ENCODE data around the gene ATP8B1.
"Not testable (repeated sequence)": the region's sequence is repeated elsewhere in the genome, so short reads cannot be mapped to it uniquely, and the experiment has no call there.

Gene ATP8B1

GRCh38 chr18:57651914-57652313 lies 151.2 kb downstream of the ATP8B1 start:
- no peak for DNase-seq

DNA sequence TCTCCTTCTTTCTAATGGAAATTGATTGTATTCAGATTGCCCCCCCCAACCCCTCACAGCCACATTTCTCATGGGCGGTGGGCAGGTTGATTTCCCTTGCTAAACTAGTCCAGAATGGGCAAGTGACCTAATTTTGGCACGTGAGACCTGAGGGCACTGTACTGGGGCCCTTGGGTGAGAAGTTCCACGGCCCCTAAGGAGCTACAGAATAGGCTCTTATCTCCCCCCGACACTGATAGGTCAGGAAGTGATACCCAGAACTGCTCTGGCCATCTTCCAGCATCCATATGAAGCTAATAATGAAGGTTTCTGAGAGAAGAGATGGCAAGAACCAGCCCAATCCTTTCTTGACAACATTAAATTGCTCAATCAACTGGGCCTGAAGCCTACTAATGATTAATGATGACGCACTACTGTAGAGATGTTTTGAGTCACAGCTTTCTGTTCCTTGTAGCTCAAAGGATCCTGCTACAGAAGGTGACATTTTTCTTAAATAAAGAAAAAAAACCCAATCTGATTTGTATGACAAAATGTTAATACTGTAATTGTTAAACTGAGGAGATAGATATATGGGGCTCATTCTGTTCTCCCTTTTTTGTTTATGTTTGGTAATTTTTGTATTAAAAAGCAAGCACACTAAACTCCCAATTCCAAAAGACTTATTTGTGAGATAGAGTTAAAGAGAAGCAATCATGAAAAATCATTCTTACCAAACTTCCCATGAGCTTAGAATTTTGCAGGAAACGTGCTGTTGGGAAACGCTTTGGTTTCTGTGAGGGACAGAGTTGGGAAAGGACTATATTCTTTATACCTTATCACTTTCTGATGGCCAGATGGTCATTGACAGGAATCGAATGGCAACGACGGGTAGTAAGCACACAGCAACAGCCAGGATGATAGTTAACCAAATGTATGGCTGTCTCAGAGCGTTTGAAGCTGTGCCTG lies 153.3 kb downstream of the ATP8B1 start:
- no peak for DNase-seq

GRCh38 chr18:57648414-57648813 lies 154.7 kb downstream of the ATP8B1 start:
- DNase-seq: no peak

DNA sequence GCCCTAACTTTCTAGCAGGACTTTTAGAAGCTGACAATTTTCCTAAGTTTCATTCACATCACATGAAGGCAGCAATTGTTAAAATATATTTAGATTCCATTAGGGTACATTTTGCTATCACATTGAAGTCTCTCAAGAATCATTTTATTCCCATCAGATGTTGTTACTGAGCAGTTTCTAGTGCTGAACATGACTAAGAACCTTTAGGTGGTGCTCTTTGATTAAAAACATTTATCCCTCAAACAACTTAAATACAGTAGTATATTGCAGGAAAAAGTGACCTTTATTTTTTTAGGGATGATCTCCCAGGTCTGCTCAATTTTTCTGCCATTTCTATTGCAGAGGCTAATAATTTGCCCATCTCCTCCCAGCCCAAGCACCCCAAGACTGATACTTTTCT lies 158.6 kb downstream of the ATP8B1 start:
- peak; percentile 4 for DNase-seq

DNA sequence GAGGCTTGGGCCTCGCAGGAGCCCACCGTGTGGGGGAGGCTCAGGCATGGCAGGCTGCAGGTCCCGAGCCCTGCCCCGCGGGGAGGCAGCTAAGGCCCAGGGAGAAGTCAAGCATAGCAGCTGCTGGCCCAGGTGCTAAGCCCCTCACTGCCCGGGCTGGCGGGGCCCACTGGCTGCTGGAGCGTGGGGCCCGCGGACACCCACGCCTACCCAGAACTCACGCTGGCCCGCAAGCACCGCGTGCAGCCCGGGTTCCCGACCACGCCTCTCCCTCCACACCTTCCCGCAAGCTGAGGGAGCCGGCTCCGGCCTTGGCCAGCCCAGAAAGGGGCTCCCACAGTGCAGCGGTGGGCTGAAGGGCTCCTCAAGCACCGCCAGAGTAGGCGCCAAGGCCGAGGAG lies 159.4 kb downstream of the ATP8B1 start:
- DNase-seq: not testable (repeated sequence)

- DNase-seq: not testable (repeated sequence)
Measured at GRCh38 chr18:57642462-57642861, 160.7 kb downstream of the ATP8B1 start.

- DNase-seq: no peak
Measured at GRCh38 chr18:57640749-57641148, 162.4 kb downstream of the ATP8B1 start.

GRCh38 chr18:57640236-57640635 lies 162.9 kb downstream of the ATP8B1 start:
- DNase-seq: no peak

DNA sequence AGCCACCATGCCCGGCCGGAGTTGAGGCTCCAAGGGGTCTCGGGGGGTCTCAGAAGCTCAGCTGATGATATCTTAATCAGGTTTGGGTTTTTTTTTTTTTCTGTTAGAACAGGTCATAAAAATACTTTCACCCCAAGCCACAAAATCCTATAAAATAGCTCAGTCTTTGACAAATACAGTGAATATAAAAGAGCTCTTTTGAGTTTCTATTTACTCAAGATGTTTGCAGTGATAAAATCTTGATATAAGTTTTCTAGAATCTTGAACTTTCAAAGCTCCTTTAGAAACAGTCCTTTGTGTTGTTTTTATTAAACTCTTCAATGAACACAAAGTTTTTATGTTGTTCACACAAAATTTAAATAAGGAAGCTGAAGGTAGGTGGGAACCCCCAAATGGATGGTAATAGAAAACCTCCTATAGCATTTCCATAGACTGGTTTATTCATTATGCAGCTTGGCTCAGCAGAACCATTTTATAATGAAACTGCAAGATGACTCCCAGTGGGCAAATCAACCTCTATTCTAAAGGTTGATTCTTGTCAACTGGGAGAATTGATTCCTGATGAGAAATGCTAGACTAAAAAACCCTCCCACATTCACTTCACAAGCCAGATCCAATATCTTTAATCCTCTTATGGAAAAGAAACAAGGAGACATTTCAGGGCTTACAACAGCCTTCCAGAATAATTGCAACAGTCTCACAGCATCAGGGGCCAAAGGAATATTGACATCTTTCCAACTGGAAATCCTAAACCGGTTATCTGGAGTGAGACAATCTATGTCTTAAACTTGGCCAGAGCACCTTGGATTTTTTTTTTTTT lies 167.9 kb downstream of the ATP8B1 start:
- DNase-seq: no peak

- no peak for DNase-seq
Measured at GRCh38 chr18:57631697-57632096, 171.4 kb downstream of the ATP8B1 start.

GRCh38 chr18:57630754-57631595 lies 172.1 kb downstream of the ATP8B1 start:
- DNase-seq: peak; percentile 5

DNA sequence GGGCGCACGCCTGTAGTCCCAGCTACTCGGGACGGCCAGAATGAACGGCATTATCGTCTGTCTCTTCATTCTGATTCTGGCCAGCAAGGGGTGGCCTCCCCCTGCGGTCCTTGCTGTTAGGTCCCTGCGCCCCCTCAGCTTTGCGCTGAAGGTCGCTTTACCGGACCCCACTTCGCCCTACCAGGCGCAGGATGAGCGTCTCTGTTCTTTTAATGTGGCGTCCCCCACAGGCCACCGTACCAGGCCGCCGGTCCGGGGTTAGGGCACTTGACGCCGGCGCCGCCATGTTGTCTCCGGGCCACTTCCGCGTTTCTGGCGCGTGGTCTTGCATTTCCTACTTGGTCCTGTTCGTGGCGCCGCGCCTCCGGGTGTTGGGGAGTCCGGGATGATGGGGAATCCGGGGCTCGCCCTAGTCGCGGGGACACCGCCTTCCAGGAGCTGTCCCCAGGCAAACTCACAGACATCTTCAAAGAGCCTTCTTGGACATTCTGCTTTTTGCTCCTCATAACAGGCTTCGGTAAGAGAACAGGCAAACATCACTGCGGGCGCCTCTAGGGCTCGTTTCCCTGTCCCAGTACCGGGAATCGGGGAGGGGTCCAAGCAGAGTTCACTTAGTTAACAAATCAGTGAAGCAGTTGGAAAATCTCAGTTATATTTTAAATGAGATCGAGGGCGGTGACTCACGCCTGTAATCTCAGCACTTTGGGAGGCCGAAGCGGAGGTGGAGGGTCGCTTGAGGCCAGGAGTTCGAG lies 172.9 kb downstream of the ATP8B1 start:
- DNase-seq: peak; percentile 82 to 86

- no peak for DNase-seq
Measured at GRCh38 chr18:57629422-57629821, 173.7 kb downstream of the ATP8B1 start.

DNA sequence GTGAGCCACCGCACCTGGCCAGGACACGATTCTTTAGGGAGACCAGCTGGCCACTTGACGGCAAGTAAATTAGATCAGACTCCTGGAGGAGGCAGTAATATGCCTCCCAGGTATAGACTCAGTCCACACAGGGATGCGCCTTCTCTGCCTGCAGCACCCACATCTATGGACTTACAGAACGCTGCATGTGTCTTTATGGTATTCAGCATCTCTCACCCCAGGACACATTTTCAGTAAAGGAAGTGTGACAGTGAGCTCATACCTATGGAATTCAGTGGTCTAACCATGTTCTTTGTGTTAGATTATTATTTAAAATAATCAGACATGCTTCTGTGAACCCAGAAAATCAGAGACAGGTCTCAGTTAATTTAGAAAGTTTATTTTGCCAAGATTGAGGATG lies 175.6 kb downstream of the ATP8B1 start:
- no peak for DNase-seq

GRCh38 chr18:57624988-57625387 lies 178.1 kb downstream of the ATP8B1 start:
- no peak for DNase-seq

DNA sequence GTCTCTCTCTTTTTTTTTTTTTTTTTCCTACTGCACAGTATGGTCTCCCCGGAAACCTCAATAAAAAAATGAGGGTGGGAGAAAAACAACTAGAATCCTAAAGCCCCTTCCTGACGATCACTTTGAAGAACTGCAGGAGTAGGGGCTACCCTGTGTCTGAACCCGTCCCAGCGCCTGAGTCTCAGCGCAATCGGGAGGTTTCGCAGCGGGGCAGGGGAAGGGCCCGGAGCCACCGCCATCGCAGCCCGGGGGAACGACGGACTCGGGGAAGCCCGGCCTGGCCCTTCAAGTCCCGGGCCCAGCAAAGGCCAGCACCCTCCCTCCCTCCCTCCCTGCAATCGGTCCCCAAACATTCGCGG lies 181.9 kb downstream of the ATP8B1 start:
- DNase-seq: no peak

GRCh38 chr18:57619876-57620275 lies 183.2 kb downstream of the ATP8B1 start:
- DNase-seq: no peak

DNA sequence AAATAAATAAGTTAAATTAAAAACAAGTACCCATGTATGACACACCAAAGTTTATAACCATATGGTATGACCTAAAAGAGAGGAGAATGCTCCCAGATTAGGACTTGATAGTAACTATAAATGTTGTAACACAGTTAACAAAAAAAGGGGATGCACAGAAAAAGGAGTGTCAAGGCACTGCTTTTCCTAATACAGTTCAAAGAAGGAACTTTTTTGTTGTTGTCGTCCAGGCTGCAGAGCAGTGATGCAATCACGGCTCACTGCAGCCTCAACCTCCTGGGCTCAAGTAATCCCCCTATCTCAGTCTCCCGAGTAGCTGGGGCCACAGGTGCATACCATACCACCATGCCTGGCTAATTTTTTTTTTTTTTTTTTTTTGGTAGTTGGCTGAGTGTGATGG lies 184.2 kb downstream of the ATP8B1 start:
- DNase-seq: peak in 1 of 2 experiments; percentile 15

DNA sequence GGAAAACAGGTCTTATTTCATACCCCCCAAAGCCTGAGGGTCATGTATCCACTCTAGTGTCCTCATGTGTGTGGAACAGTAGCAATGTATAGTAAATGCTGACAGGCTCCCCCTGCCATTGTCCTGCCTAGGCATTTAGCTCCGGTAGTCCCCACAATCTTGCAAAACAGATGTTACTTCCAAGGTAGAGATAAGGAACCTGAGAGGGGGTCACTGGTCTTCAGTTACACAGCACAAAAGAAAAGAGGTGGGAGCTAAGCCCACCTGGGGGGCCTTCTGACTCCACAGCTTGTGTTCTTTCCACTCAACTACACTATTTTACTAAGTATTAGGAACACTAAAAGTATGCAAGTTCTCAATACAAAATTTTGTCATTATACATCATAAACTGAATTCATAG lies 199.2 kb downstream of the ATP8B1 start:
- no peak for DNase-seq

All from AML-193 (cell line).